K562 (cell line): ENCODE results near the gene SMAD4. TPM values are rescaled to one million over a fixed set of nuclear protein-coding genes. Genes with fewer than 3 reads are reported as not detected.

Experiments used
- ATAC-seq: fragments of 200-7000 bp; cut with Tn5 transposase; 3 replicates; pipeline ENCODE4 v1.9.1; 2020; ENCODE audit warnings: moderate library complexity
- BruUV-seq: library from RNA; stranded (reverse); fragments of 400-500 nt; replicated peaks from 2 replicates; lab custom pipeline; 2021; lab: Mats Ljungman, UMichigan
- CTCF ChIA-PET: fragments of 300-600 bp; formaldehyde crosslinking; extraction: SDS; loops from one replicate; lab custom pipeline; 2021; ENCODE audit warnings: low intra/inter-chr PET ratio; lab: Yijun Ruan, JAX
- POLR2A ChIA-PET: fragments of 300-600, 350-650 bp; sonication (Branson Sonifier 250); formaldehyde crosslinking; extraction: SDS; loops from one replicate; lab custom pipeline; 2021; ENCODE audit warnings: antibody characterized with exemption, inconsistent platforms; lab: Yijun Ruan, JAX
- DNase-seq, 4 experiments: peaks; one replicate each; pipeline versions ENCODE4 v3.0.0 to v3.0.0-alpha.2; 2011 to 2018; ENCODE audit warnings: low spot score in 3 of 4, mixed read lengths in 3 of 4; ENCODE audit errors: extremely low read depth in 1 of 4
- FAIRE-seq: peaks from 2 replicates; lab custom pipeline; 2011; peaks lifted over from hg19 to GRCh38; lab: Jason Lieb, UNC
- H2AFZ ChIP-seq: 2 replicates; pipeline ENCODE4 v1.6.0; 2011; ENCODE audit warnings: low read depth, low read length, control low read depth, inconsistent platforms
- H3K27ac ChIP-seq: fragments of 200-600 bp; 3 replicates; pipeline ENCODE4 v1.8.0; 2011; ENCODE audit warnings: low read depth, mild to moderate bottlenecking, control low read depth, inconsistent platforms, low read length, moderate library complexity, mixed read lengths; ENCODE audit errors: extremely low read depth
- H3K27me3 ChIP-seq, 2 experiments: fragments of 300-600 bp in 1 of 2; 2 replicates in 1 of 2; 3 replicates in 1 of 2; pipeline versions ENCODE4 v1.6.0 to v1.8.0; 2011; ENCODE audit warnings: inconsistent platforms in 2 of 2, low read length in 2 of 2, mild to moderate bottlenecking in 1 of 2, mixed read lengths in 1 of 2, moderate library complexity in 1 of 2; ENCODE audit not compliant: control insufficient read depth in 2 of 2, insufficient read depth in 2 of 2
- H3K36me3 ChIP-seq: fragments of 300-600 bp; 3 replicates; pipeline ENCODE4 v1.8.0; 2011; ENCODE audit warnings: mild to moderate bottlenecking, low read length, inconsistent platforms; ENCODE audit not compliant: control insufficient read depth, insufficient read depth
- H3K4me1 ChIP-seq, 2 experiments: fragments of 200-600 bp in 1 of 2; replicated peaks in 1 of 2; 2 replicates in 1 of 2; 3 replicates in 1 of 2; pipeline versions ENCODE4 v1.5.1 to v1.8.0; 2011; ENCODE audit warnings: inconsistent platforms in 2 of 2, low read length in 2 of 2, mild to moderate bottlenecking in 1 of 2, mixed read lengths in 1 of 2, moderate library complexity in 1 of 2; ENCODE audit not compliant: control insufficient read depth in 2 of 2, insufficient read depth in 2 of 2
- H3K4me2 ChIP-seq: 2 replicates; pipeline ENCODE4 v1.6.1; 2011; ENCODE audit warnings: low read length, control low read depth, inconsistent platforms, mixed read lengths; ENCODE audit not compliant: insufficient read depth
- H3K4me3 ChIP-seq: fragments of 200-600 bp; sonication (generic), shearing (Covaris generic); 2 replicates; pipeline ENCODE4 v1.5.1; 2016; ENCODE audit warnings: control low read depth, inconsistent platforms
- H3K79me2 ChIP-seq: fragments of 200-600 bp; 3 replicates; pipeline ENCODE4 v1.8.0; 2011; ENCODE audit warnings: low read length, inconsistent platforms; ENCODE audit not compliant: control insufficient read depth, insufficient read depth
- H3K9ac ChIP-seq, 2 experiments: 2 replicates each; pipeline versions ENCODE4 v1.6.0 to v1.6.1; 2011; ENCODE audit warnings: low read depth in 2 of 2, low read length in 2 of 2, control low read depth in 1 of 2, inconsistent platforms in 1 of 2, mild to moderate bottlenecking in 1 of 2, mixed read lengths in 1 of 2; ENCODE audit not compliant: insufficient read depth in 1 of 2
- H3K9me1 ChIP-seq: one replicate; pipeline ENCODE4 v1.6.0; 2011; ENCODE audit warnings: inconsistent platforms, mild to moderate bottlenecking, low read length, moderate library complexity; ENCODE audit not compliant: control insufficient read depth, insufficient read depth
- H3K9me3 ChIP-seq: replicated peaks from 2 replicates; pipeline ENCODE4 v1.5.1; 2011; ENCODE audit warnings: low read depth, low read length, inconsistent platforms; ENCODE audit not compliant: control insufficient read depth, insufficient read depth
- H4K20me1 ChIP-seq: replicated peaks from 2 replicates; pipeline ENCODE4 v1.6.1; 2011; ENCODE audit warnings: low read length, inconsistent platforms, mixed read lengths; ENCODE audit not compliant: control insufficient read depth, insufficient read depth
- CTBP1 ChIP-seq: fragments of 450-650 bp; IDR thresholded peaks from 2 replicates; pipeline ENCODE4 v1.6.1; 2016; ENCODE audit warnings: borderline replicate concordance
- FOXJ2 ChIP-seq: fragments of 200-800 bp; sonication (Bioruptor generic); IDR thresholded peaks from 2 replicates; pipeline ENCODE4 v1.6.1; 2016; ENCODE audit warnings: missing genetic modification characterization, missing compliant biosample characterization
- MIER1 ChIP-seq: fragments of 450-650 bp; IDR thresholded peaks from 2 replicates; pipeline ENCODE4 v1.6.1; 2016; ENCODE audit warnings: antibody characterized with exemption, mild to moderate bottlenecking, low read depth
- REST ChIP-seq, 2 experiments: fragments of 450-650 bp; formaldehyde crosslinking in 1 of 2; IDR thresholded peaks; 2 replicates each; pipeline versions ENCODE4 v1.4.0 to v1.6.1; 2014 to 2020; ENCODE audit warnings: mild to moderate bottlenecking in 2 of 2, borderline replicate concordance in 1 of 2, low read depth in 1 of 2
- ZNF395 ChIP-seq: fragments of 200-800 bp; sonication (Bioruptor generic); IDR thresholded peaks from 2 replicates; pipeline ENCODE4 v1.6.1; 2017; ENCODE audit warnings: missing genetic modification characterization, missing compliant biosample characterization
- WGBS: fragments of 100-300 bp; shearing (Covaris generic); methylation state at CpG from one replicate; pipeline ENCODE4 v1.1.6; 2016; ENCODE audit warnings: low coverage, mixed read lengths; ENCODE audit not compliant: insufficient coverage; ENCODE audit errors: missing lambda C conversion rate; 5-methylcytosine and 5-hydroxymethylcytosine counted together
- in situ Hi-C: fragments of 300-500 bp; cut with MboI; formaldehyde crosslinking; loops from 4 replicates; pipeline ENCODE4 v1.15.0; 2018; ENCODE audit warnings: inconsistent platforms, mixed read lengths
- intact Hi-C: fragments of 100-400 bp; cut with micrococcal nuclease; formaldehyde crosslinking; loops from 2 replicates; pipeline ENCODE4 v1.14.2; 2022
- polyA plus RNA-seq, 8 experiments: library from polyadenylated mRNA; depleted of rRNA in 4 of 8; stranded (reverse) in 5 of 8; unstranded in 3 of 8; fragments of >200 nt; fragmentation: Nextera tagmentation in 2 of 8; fragmentation: Illumina TruSeq in 1 of 8; extraction: Ambion mirVana in 2 of 8; extraction: Trizol in 1 of 8; gene quantifications; 2 replicates each; pipeline versions ENCODE4 v1.2.1 to v1.2.3, GENCODE V29; 2011 to 2014; ENCODE audit warnings: inconsistent platforms in 1 of 8, missing spikeins in 1 of 8
- total RNA-seq, 7 experiments: library from RNA; depleted of rRNA in 6 of 7; stranded (reverse); fragments of >200 nt in 6 of 7; fragmentation: Illumina TruSeq in 2 of 7; extraction: Trizol in 2 of 7; gene quantifications; 2 replicates each; pipeline versions ENCODE4 v1.2.1 to v1.2.3, GENCODE V29; 2011 to 2021; ENCODE audit warnings: low replicate concordance in 1 of 7
- TF ChIP-seq, protein P1 (sequence below): fragments of 450-650 bp; formaldehyde crosslinking; IDR thresholded peaks from 2 replicates; pipeline ENCODE4 v1.4.0; 2020; ENCODE audit warnings: mild to moderate bottlenecking, mixed read lengths

SMAD4 gene
- total and polyA plus RNA-seq, 9 of the 15 experiments (the other 6 are each of a cell fraction or from before 2014, with no cell fraction given): 5.7 to 55.0 (median 39.4) TPM

DNA sequence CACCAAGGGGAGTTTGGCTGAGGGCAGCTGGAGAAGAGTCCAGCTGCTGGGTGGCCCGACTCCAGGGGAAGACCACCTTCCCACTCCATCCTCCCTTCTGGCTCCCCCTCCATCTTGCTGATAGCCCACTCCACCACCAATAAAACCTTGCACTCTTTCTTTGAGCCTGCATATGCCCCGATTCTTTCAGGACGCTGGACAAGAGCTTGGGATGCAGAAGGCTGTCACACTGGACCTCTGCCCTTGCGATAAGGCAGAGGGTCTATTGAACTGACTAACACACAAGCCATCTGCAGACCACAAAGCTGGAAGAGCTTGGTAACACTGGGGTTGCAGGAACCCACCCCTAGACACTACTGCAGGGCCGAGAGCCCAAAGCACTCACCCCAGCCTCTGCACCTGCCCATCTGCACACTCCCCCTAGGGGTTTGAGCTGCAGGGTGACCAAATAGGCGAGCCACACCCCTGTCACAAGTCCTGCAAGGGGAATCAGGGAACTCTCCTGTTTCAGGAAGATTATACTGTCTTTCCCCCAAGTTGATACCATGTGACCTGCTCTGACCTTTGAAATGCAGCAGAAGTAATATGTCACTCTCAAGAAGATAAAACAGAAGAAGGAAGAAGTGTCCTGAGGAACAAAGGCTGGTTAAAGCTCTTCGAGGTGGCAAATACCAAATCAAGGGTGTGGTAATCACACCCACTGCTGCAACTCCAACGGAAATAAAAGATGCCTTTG, 70.5 kb downstream of the SMAD4 start:
- no TSS peak for BruUV-seq
- Histone ChIP-seq H3K9ac (no peak overlapping the region), H3K27ac (no peak overlapping the region), H3K36me3 (no peaks in the 10 kb centered on the region), H3K4me3 (no peak overlapping the region), H2AFZ (no peak overlapping the region), H3K27me3 (no peaks in the 10 kb centered on the region; a peak in 1 of 5 replicates), H4K20me1 (no peaks in the 10 kb centered on the region), H3K4me1 (no peaks in the 10 kb centered on the region; a peak in 1 of 5 replicates), H3K9me3 (no peaks in the 10 kb centered on the region), H3K79me2 (no peaks in the 10 kb centered on the region), H3K4me2 (no peak overlapping the region; the same call in 1 of the 2 replicates), H3K9me1 (no peaks in the 10 kb centered on the region)
- DNase-seq: peak in 1 of 4 experiments; percentile 29
- ATAC-seq: peak; percentile 78
- in situ Hi-C loops (loop anchor here (25.0 kb wide), 2 partner anchors 562 to 1187 kb away; no protein-coding TSS in a partner anchor), intact Hi-C loops (loop anchor here (5.0 to 10.0 kb wide), 2 partner anchors 278 to 284 kb away; partner anchors contain the start of gene MRO)
- CTCF ChIA-PET: no interaction called here
- POLR2A ChIA-PET: interaction anchor here (0.6 to 0.8 kb wide), 3 partner anchors 9 to 1443 kb away, joined by 3 read pairs; no protein-coding TSS in a partner anchor
- FAIRE-seq: no peak
- 2% methylated on average over 6 of the region's 8 CpGs for WGBS
- TF ChIP-seq MIER1 (peak; percentile 34; the same call in 1 of the 2 replicates), FOXJ2 (no peak), REST (IDR thresholded peaks at IDR 0.05; ENCODE audit: borderline replicate concordance) (peak; percentile 76), REST (CRISPR knock-in tag; IDR thresholded peaks at IDR 0.05; ENCODE audit: low read depth) (peak; percentile 78; the same call in 1 of the 2 replicates), ZNF395 (no peak), CTBP1 (peak; percentile 16; the same call in 1 of the 2 replicates)
- TF ChIP-seq, protein P1, sequence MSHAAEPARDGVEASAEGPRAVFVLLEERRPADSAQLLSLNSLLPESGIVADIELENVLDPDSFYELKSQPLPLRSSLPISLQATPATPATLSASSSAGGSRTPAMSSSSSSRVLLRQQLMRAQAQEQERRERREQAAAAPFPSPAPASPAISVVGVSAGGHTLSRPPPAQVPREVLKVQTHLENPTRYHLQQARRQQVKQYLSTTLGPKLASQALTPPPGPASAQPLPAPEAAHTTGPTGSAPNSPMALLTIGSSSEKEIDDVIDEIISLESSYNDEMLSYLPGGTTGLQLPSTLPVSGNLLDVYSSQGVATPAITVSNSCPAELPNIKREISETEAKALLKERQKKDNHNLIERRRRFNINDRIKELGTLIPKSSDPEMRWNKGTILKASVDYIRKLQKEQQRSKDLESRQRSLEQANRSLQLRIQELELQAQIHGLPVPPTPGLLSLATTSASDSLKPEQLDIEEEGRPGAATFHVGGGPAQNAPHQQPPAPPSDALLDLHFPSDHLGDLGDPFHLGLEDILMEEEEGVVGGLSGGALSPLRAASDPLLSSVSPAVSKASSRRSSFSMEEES: peak; percentile 51
